Measurements from ENCODE around the gene EPB41.

GRCh38 chr1:28910379-28911115 lies 3.8 kb upstream of the EPB41 start:
- no peak for TF ChIP-seq CTCF (IDR thresholded peaks at IDR 0.05; ENCODE audit: low read depth, low read length)
- no peak for TF ChIP-seq EZH2phosphoT487 (IDR thresholded peaks at IDR 0.05; ENCODE audit: low read depth)
